GM19455 (cell line): ENCODE results near the gene GCN1.

ENCODE experiments used
- ATAC-seq: cut with Tn5 transposase; IDR thresholded peaks from one replicate; pipeline ENCODE4 v1.9.1; 2021; ENCODE audit not compliant: unreplicated experiment

GCN1 gene

GRCh38 chr12:120230326-120230973 is 35.9 kb upstream of the GCN1 start:
- no peak for ATAC-seq

- ATAC-seq: no peak
These were observed 35.2 kb upstream of the GCN1 start for GRCh38 chr12:120229487-120230325.

GRCh38 chr12:120229071-120229486 is 34.6 kb upstream of the GCN1 start:
- ATAC-seq: no peak

DNA sequence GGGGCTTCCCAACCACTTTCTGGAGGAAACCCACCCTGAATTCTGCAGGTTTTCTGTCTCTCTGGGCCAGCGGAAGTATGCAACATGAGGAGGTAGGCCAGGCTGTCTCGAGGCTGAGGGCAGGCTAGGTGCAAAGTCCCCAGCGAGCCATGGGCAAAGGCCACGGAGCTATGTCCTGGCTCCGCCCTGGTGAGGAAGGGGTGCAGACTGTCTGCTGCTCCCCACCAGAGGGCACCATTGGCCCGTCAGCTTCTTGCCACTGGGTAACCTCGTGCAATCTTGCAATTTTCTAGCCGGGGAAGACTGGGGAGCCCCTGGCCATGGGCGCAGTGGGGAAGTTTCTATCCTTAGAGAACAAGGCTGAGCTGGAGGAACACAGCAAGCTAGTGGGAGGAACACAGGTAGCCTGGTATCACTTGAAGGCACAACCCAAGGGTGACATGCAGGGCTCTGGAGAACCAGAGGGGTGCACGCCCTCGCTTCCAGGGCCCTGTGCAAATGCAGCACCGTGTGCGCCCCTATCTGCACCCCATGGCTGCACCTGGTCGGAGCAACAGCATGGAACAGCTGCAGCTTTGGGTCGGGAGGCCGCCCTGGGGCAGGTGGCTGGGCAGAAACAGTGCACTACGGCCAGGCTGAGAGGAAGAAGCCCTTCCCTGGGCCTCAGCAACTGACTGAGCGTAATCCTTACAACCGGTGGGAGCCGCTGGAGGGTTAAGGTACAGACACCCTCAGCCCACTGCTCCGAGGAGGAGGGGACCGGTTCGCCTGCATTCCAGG is 34.0 kb upstream of the GCN1 start:
- peak; percentile 77 for ATAC-seq

GRCh38 chr12:120228041-120228290 is 33.5 kb upstream of the GCN1 start:
- no peak for ATAC-seq

GRCh38 chr12:120227233-120228040 is 32.9 kb upstream of the GCN1 start:
- no peak for ATAC-seq

GRCh38 chr12:120225852-120226640 is 31.5 kb upstream of the GCN1 start:
- no peak for ATAC-seq

DNA sequence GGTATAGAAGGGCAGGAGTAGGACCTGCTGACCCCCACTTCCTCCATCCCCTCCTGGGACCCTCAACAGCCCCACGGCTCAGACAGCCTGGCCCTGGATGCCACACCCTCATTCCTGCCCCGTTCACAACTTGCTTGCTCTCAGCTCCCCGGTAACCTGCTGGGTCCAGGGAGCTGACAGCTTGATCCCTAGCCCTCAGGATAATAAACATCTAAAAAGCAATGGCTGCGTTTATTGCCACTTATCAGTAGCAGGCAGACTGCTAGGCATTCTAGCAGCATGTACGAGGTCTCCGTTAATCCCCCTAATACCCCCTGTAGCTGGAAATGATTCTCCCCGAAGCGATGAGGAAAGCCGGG is 30.7 kb upstream of the GCN1 start:
- ATAC-seq: no peak

- ATAC-seq: no peak
These were observed 30.0 kb upstream of the GCN1 start for GRCh38 chr12:120224304-120225199.

- ATAC-seq: no peak
These were observed 29.2 kb upstream of the GCN1 start for GRCh38 chr12:120223458-120224303.

DNA sequence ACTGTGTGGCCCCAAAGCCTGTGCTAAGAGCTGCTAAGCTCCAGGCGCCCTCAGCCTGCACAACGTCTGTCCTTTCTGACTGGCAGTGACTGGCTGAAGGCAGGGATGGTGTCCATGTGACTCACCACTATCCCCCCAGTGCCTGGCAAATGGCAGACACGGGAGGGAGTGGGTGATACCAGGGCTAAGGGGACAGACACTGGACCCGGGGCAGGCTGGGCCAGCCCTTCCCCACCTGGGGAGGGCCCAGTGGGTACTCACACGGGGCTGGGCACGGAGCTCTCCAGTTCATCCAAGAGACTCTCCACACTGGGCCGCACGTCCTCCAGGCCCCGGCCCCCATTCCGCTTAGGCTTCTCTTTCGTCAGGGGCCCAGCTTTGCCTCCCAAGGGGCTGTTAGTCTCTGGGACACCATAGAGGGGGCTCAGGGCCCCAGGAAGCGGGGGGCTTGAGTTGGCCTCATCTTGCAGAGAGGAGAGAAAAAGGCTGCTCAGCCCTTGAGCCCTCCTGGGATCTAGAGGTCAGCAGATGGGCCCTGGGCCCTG is 27.8 kb upstream of the GCN1 start:
- ATAC-seq: no peak

- no peak for ATAC-seq
These were observed 27.0 kb upstream of the GCN1 start for GRCh38 chr12:120221576-120221900.

GRCh38 chr12:120220838-120221575 is 26.5 kb upstream of the GCN1 start:
- no peak for ATAC-seq

DNA sequence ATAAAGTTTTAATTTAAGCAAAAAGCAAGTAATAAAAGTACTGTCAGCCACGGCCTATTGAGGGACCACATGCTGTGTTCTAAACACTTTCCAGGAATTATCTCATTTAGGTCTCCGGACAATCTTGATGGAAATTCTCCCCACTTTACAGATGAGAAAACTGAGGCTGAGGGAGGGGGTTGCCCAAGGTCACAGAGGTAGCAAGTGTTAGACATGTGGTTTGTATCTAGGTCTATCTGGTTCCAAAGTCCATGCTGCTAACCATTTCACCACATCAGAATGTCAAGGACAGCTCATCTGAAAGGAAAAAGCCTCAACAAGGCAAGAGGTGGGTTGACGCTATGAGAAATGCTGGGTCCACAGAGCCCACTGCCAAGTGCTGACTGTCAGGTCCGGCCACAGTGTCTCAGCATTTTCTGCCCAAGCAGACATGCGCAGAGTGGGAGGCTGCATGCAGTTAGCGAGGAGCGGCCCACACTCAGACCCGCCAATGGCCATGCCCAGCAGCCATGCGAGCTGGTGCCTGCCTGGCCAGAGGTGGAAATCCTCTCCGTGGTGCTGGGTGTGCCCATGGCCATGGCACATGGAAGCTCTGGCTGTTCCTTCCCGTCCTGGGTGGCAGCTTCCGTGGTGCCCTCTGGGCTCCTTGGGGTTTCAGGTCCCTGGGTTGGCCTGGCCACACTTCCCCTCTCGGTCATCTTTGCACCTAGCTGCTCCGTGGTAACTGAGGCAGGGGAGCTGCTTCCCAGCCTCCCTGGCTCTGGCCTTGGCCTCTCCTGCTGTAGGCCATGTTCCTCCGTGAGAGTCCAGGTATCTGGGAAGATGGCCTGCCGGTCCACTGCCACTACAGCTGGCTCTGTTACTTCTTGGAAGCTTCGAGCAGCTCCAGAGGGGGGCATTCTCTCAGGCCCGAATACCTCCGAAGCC is 24.4 kb upstream of the GCN1 start:
- no peak for ATAC-seq

GRCh38 chr12:120216742-120217605 is 22.5 kb upstream of the GCN1 start:
- no peak for ATAC-seq
